ENCODE results near the gene GOLGA6L10. TPM values are rescaled to one million over a fixed set of nuclear protein-coding genes. Genes with fewer than 3 reads are reported as not detected.
A peak's percentile ranks its signal among the peaks of the same experiment; 100 is the strongest.
"Not testable (repeated sequence)": the region's sequence is repeated elsewhere in the genome, so short reads cannot be mapped to it uniquely, and the experiment has no call there.

Gene GOLGA6L10
- total RNA-seq, 1 donor from 2014 or later = 6.3 TPM

- H3K27me3 Mint-ChIP-seq; H3K36me3 Mint-ChIP-seq; H3K27ac Mint-ChIP-seq; H3K9me3 Mint-ChIP-seq; H3K4me3 Mint-ChIP-seq; H3K4me1 Mint-ChIP-seq (ENCODE audit: unreplicated experiment): not testable (repeated sequence)
- peak; percentile 8 for DNase-seq (ENCODE audit: extremely low spot score, unreplicated experiment)
Measured at GRCh38 chr15:82330921-82331320, 18.4 kb downstream of the GOLGA6L10 start.

- H3K36me3 Mint-ChIP-seq; H3K4me3 Mint-ChIP-seq; H3K27ac Mint-ChIP-seq; H3K4me1 Mint-ChIP-seq (ENCODE audit: unreplicated experiment); H3K9me3 Mint-ChIP-seq; H3K27me3 Mint-ChIP-seq: not testable (repeated sequence)
- peak; percentile 8 for DNase-seq (ENCODE audit: extremely low spot score, unreplicated experiment)
Measured at GRCh38 chr15:82329039-82329438, 20.2 kb downstream of the GOLGA6L10 start.

- H3K4me1 Mint-ChIP-seq (ENCODE audit: unreplicated experiment); H3K36me3 Mint-ChIP-seq; H3K9me3 Mint-ChIP-seq; H3K4me3 Mint-ChIP-seq; DNase-seq (ENCODE audit: extremely low spot score, unreplicated experiment); H3K27me3 Mint-ChIP-seq; H3K27ac Mint-ChIP-seq: not testable (repeated sequence)
Measured at GRCh38 chr15:82327372-82327771, 21.9 kb downstream of the GOLGA6L10 start.

DNA sequence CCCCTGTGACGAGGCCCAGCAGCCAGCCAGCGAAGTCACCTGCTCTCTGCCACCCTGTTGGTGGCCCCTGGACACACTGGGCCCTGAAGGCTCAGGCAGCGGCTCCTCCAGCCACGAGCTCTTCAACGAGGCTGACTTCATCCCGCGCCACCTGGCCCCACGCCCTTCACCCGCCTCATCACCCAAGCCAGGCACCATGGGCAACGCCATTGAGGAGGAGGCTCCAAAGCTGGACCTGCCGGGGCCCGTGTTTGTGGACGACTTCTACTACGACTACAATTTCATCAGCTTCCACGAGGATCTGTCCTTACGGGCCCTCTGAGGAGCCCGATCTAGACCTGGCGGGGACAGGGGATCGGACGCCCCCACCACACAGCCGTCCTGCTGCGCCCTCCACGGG is 22.4 kb downstream of the GOLGA6L10 start:
- H3K4me1 Mint-ChIP-seq (ENCODE audit: unreplicated experiment); DNase-seq (ENCODE audit: extremely low spot score, unreplicated experiment); H3K27ac Mint-ChIP-seq; H3K27me3 Mint-ChIP-seq; H3K9me3 Mint-ChIP-seq; H3K4me3 Mint-ChIP-seq; H3K36me3 Mint-ChIP-seq: not testable (repeated sequence)

GRCh38 chr15:82325646-82326045 is 23.6 kb downstream of the GOLGA6L10 start:
- DNase-seq (ENCODE audit: extremely low spot score, unreplicated experiment); H3K9me3 Mint-ChIP-seq; H3K4me3 Mint-ChIP-seq; H3K27ac Mint-ChIP-seq; H3K27me3 Mint-ChIP-seq; H3K36me3 Mint-ChIP-seq; H3K4me1 Mint-ChIP-seq (ENCODE audit: unreplicated experiment): not testable (repeated sequence)

GRCh38 chr15:82324831-82325230 is 24.4 kb downstream of the GOLGA6L10 start:
- not testable (repeated sequence) for H3K36me3 Mint-ChIP-seq; H3K4me1 Mint-ChIP-seq (ENCODE audit: unreplicated experiment); H3K9me3 Mint-ChIP-seq; H3K4me3 Mint-ChIP-seq; H3K27ac Mint-ChIP-seq; DNase-seq (ENCODE audit: extremely low spot score, unreplicated experiment); H3K27me3 Mint-ChIP-seq

- not testable (repeated sequence) for H3K4me1 Mint-ChIP-seq (ENCODE audit: unreplicated experiment); DNase-seq (ENCODE audit: extremely low spot score, unreplicated experiment); H3K27me3 Mint-ChIP-seq; H3K36me3 Mint-ChIP-seq; H3K27ac Mint-ChIP-seq; H3K9me3 Mint-ChIP-seq; H3K4me3 Mint-ChIP-seq
Measured at GRCh38 chr15:82322488-82322887, 26.8 kb downstream of the GOLGA6L10 start.

- not testable (repeated sequence) for DNase-seq (ENCODE audit: extremely low spot score, unreplicated experiment); H3K27ac Mint-ChIP-seq; H3K27me3 Mint-ChIP-seq; H3K9me3 Mint-ChIP-seq; H3K4me3 Mint-ChIP-seq; H3K4me1 Mint-ChIP-seq (ENCODE audit: unreplicated experiment); H3K36me3 Mint-ChIP-seq
Measured at GRCh38 chr15:82320861-82321260, 28.4 kb downstream of the GOLGA6L10 start.

DNA sequence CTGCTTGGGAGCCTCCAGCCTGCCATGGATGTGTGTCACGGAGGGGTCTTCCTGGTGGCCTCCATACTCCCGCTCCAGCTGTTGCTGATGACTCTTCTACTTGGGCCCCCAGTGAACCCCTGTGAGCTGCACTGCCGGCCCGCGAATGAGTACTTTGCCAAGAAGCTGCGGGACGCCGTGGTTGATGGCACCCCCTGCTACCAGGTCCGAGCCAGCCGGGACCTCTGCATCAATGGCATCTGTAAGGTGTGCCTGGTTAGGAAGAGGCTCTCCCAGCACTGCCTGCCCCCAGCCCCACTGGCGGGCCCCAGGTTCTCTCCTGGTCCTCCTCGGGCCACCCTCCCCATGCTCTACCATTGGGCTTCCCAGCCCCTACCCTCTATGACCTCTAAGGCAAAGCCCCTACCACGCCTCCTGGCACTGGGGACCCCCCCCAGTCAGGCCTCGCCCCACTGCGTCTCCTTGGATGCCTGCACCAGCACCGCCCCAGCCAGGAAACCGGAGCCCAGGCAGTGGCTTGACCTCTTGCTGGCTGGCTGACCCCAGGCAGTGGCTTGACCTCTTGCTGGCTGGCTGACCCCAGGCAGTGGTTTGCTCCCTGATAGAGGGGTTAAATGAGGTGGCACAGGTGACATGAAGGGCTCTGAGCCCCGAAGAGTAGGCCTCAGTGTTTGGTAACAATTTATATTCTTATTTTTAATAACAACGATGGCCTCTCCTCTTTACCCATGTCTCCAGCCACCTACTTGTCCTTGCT is 29.6 kb downstream of the GOLGA6L10 start:
- not testable (repeated sequence) for H3K36me3 Mint-ChIP-seq; H3K9me3 Mint-ChIP-seq; DNase-seq (ENCODE audit: extremely low spot score, unreplicated experiment); H3K27ac Mint-ChIP-seq; H3K27me3 Mint-ChIP-seq; H3K4me1 Mint-ChIP-seq (ENCODE audit: unreplicated experiment); H3K4me3 Mint-ChIP-seq

GRCh38 chr15:82318281-82318680 is 31.0 kb downstream of the GOLGA6L10 start:
- H3K4me1 Mint-ChIP-seq (ENCODE audit: unreplicated experiment); H3K36me3 Mint-ChIP-seq; H3K27me3 Mint-ChIP-seq; H3K9me3 Mint-ChIP-seq; DNase-seq (ENCODE audit: extremely low spot score, unreplicated experiment); H3K4me3 Mint-ChIP-seq; H3K27ac Mint-ChIP-seq: not testable (repeated sequence)

GRCh38 chr15:82317516-82317915 is 31.8 kb downstream of the GOLGA6L10 start:
- not testable (repeated sequence) for DNase-seq (ENCODE audit: extremely low spot score, unreplicated experiment); H3K27ac Mint-ChIP-seq; H3K4me1 Mint-ChIP-seq (ENCODE audit: unreplicated experiment); H3K9me3 Mint-ChIP-seq; H3K36me3 Mint-ChIP-seq; H3K4me3 Mint-ChIP-seq; H3K27me3 Mint-ChIP-seq
